Neuronal stem cell (in vitro differentiated cells): Measurements from ENCODE around the gene ATP11C.

Source experiments
- DNase-seq: peaks from one replicate; pipeline ENCODE4 v3.0.0-alpha.2; 2013; ENCODE audit warnings: low spot score
- H2AFZ ChIP-seq: one replicate; pipeline ENCODE4 v1.6.1; 2013; ENCODE audit warnings: mild to moderate bottlenecking, low read length, inconsistent platforms
- H2AK5ac ChIP-seq: 2 replicates; pipeline ENCODE4 v1.6.1; 2013; ENCODE audit warnings: low read depth, mild to moderate bottlenecking, inconsistent platforms, low read length, moderate library complexity, mixed read lengths
- H2BK120ac ChIP-seq: 2 replicates; pipeline ENCODE4 v1.6.1; 2013; ENCODE audit warnings: low read depth, mild to moderate bottlenecking, inconsistent platforms, low read length, moderate library complexity, mixed read lengths
- H2BK12ac ChIP-seq: one replicate; pipeline ENCODE4 v1.6.1; 2013; ENCODE audit warnings: low read length, inconsistent platforms
- H2BK15ac ChIP-seq: 2 replicates; pipeline ENCODE4 v1.6.1; 2013; ENCODE audit warnings: mild to moderate bottlenecking, low read length, inconsistent platforms, mixed read lengths
- H2BK5ac ChIP-seq: one replicate; pipeline ENCODE4 v1.6.1; 2013; ENCODE audit warnings: inconsistent platforms, mild to moderate bottlenecking, low read length, moderate library complexity
- H3K14ac ChIP-seq: one replicate; pipeline ENCODE4 v1.6.1; 2013; ENCODE audit warnings: low read length, inconsistent platforms
- H3K18ac ChIP-seq: 2 replicates; pipeline ENCODE4 v1.6.1; 2013; ENCODE audit warnings: low read length, inconsistent platforms
- H3K23ac ChIP-seq: 2 replicates; pipeline ENCODE4 v1.6.1; 2013; ENCODE audit warnings: low read depth, mild to moderate bottlenecking, mixed read lengths, low read length, inconsistent platforms; ENCODE audit not compliant: poor library complexity
- H3K27ac ChIP-seq: replicated peaks from 3 replicates; pipeline ENCODE4 v1.5.1; 2013; ENCODE audit warnings: low read length, inconsistent platforms
- H3K27me3 ChIP-seq, 3 experiments: 2 replicates each; pipeline ENCODE4 v1.6.1; 2013; ENCODE audit warnings: low read length in 3 of 3, mild to moderate bottlenecking in 2 of 3, inconsistent platforms in 1 of 3, low read depth in 1 of 3, mixed read lengths in 1 of 3, moderate library complexity in 1 of 3; ENCODE audit not compliant: control insufficient read depth in 3 of 3, insufficient read depth in 3 of 3
- H3K36me3 ChIP-seq, 2 donors: replicated peaks in 1 of 2; 2 replicates each; pipeline ENCODE4 v1.6.1; 2013; ENCODE audit warnings: low read length in 2 of 2; ENCODE audit not compliant: control insufficient read depth in 2 of 2, insufficient read depth in 2 of 2
- H3K4ac ChIP-seq: 2 replicates; pipeline ENCODE4 v1.6.1; 2013; ENCODE audit warnings: inconsistent platforms, mild to moderate bottlenecking, low read length, moderate library complexity
- H3K4me1 ChIP-seq, 2 donors: 1 replicate in 1 of 2; 2 replicates in 1 of 2; pipeline ENCODE4 v1.6.1; 2013; ENCODE audit warnings: low read length in 2 of 2, low read depth in 1 of 2; ENCODE audit not compliant: control insufficient read depth in 2 of 2, insufficient read depth in 1 of 2
- H3K4me2 ChIP-seq: one replicate; pipeline ENCODE4 v1.6.1; 2013; ENCODE audit warnings: mild to moderate bottlenecking, low read length, inconsistent platforms; ENCODE audit not compliant: insufficient read depth, poor library complexity, severe bottlenecking
- H3K4me3 ChIP-seq, 2 donors: 2 replicates each; pipeline ENCODE4 v1.5.1; 2013; ENCODE audit warnings: low read length in 2 of 2, mild to moderate bottlenecking in 2 of 2, inconsistent platforms in 1 of 2, moderate library complexity in 1 of 2
- H3K79me1 ChIP-seq: one replicate; pipeline ENCODE4 v1.6.1; 2013; ENCODE audit warnings: low read depth, mild to moderate bottlenecking, inconsistent platforms, low read length, moderate library complexity
- H3K9ac ChIP-seq: one replicate; pipeline ENCODE4 v1.6.1; 2013; ENCODE audit warnings: mild to moderate bottlenecking, low read depth, low read length, inconsistent platforms; ENCODE audit not compliant: poor library complexity
- H3K9me3 ChIP-seq, 2 donors: replicated peaks in 1 of 2; 2 replicates each; pipeline versions ENCODE3 to v1.6.1; 2013; ENCODE audit warnings: low read length in 2 of 2, mild to moderate bottlenecking in 2 of 2, inconsistent platforms in 1 of 2, low read depth in 1 of 2, mixed read lengths in 1 of 2, moderate library complexity in 1 of 2; ENCODE audit not compliant: control insufficient read depth in 2 of 2, insufficient read depth in 1 of 2
- H4K8ac ChIP-seq: one replicate; pipeline ENCODE4 v1.6.1; 2013; ENCODE audit warnings: low read depth, mild to moderate bottlenecking, inconsistent platforms, low read length, moderate library complexity
- H4K91ac ChIP-seq: one replicate; pipeline ENCODE4 v1.6.1; 2013; ENCODE audit warnings: low read length, low read depth, mild to moderate bottlenecking, inconsistent platforms; ENCODE audit not compliant: poor library complexity
- WGBS, 2 donors: extraction: QIAGEN DNeasy Blood & Tissue Kit; methylation state at CpG; one replicate each; pipeline ENCODE4 v1.1.7; 2013; ENCODE audit warnings: missing lambda C conversion rate in 2 of 2, mixed read lengths in 1 of 2; ENCODE audit not compliant: insufficient read length in 2 of 2, insufficient replicate concordance in 1 of 2; ENCODE audit errors: extremely low coverage in 2 of 2; 5-methylcytosine and 5-hydroxymethylcytosine counted together

The ATP11C gene

GRCh38 chrX:139784807-139785206 lies 148.0 kb downstream of the ATP11C start:
- Histone ChIP-seq H3K14ac (no peak overlapping the region), H2AFZ (no peak overlapping the region), H4K91ac (no peak overlapping the region), H3K27ac (no peak overlapping the region), H2BK5ac (no peak overlapping the region), H2BK15ac (no peak overlapping the region), H3K9ac (no peak overlapping the region), H2BK12ac (no peak overlapping the region), H3K4me1 (no peaks in the 10 kb centered on the region), H3K4ac (no peak overlapping the region), H2AK5ac (no peak overlapping the region), H3K4me2 (no peak overlapping the region), H3K4me3 (no peak overlapping the region), H3K23ac (no peak overlapping the region), H4K8ac (no peak overlapping the region), H3K18ac (no peak overlapping the region), H3K27me3 (no peaks in the 10 kb centered on the region), H3K9me3 (no peaks in the 10 kb centered on the region), H2BK120ac (no peak overlapping the region), H3K36me3 (peaks cover 0 to 27% of the 10 kb centered on the region in 2 donors), H3K79me1 (no peaks in the 10 kb centered on the region)
- DNase-seq, result no peak
- WGBS, 2 donors, result no CpG with 5 or more reads among the region's 1 CpG

- no peak overlapping the region for H2BK15ac ChIP-seq
- H4K8ac ChIP-seq, result no peak overlapping the region
- no peak overlapping the region for H3K18ac ChIP-seq
- H3K23ac ChIP-seq, result no peak overlapping the region
- H2AK5ac ChIP-seq, result no peak overlapping the region
- H2AFZ ChIP-seq, result no peak overlapping the region
- H2BK120ac ChIP-seq, result no peak overlapping the region
- no CpG with 5 or more reads among the region's 1 CpG for WGBS, 2 donors
- no peaks in the 10 kb centered on the region for H3K9me3 ChIP-seq
- H3K4me2 ChIP-seq, result no peak overlapping the region
- DNase-seq, result no peak
- H2BK5ac ChIP-seq, result no peak overlapping the region
- no peaks in the 10 kb centered on the region for H3K27me3 ChIP-seq
- no peaks in the 10 kb centered on the region for H3K79me1 ChIP-seq
- no peak overlapping the region for H2BK12ac ChIP-seq
- H3K4me3 ChIP-seq, result no peak overlapping the region
- H3K14ac ChIP-seq, result no peak overlapping the region
- H3K36me3 ChIP-seq, result peaks cover 0 to 24% of the 10 kb centered on the region in 2 donors
- no peak overlapping the region for H4K91ac ChIP-seq
- no peak overlapping the region for H3K4ac ChIP-seq
- no peak overlapping the region for H3K27ac ChIP-seq
- H3K9ac ChIP-seq, result no peak overlapping the region
- H3K4me1 ChIP-seq, result no peaks in the 10 kb centered on the region
These were observed 148.9 kb downstream of the ATP11C start for GRCh38 chrX:139783959-139784358.

- no peak overlapping the region for H2AFZ ChIP-seq
- no peak overlapping the region for H3K4me2 ChIP-seq
- no peak overlapping the region for H4K91ac ChIP-seq
- H3K4me1 ChIP-seq, result no peaks in the 10 kb centered on the region
- H3K4me3 ChIP-seq, result no peak overlapping the region
- H3K4ac ChIP-seq, result no peak overlapping the region
- no peak overlapping the region for H3K18ac ChIP-seq
- no peak overlapping the region for H2BK12ac ChIP-seq
- no peak for DNase-seq
- no peak overlapping the region for H2BK120ac ChIP-seq
- no peaks in the 10 kb centered on the region for H3K79me1 ChIP-seq
- no peak overlapping the region for H3K9ac ChIP-seq
- WGBS, 2 donors, result no CpG with 5 or more reads among the region's 3 CpGs
- H2AK5ac ChIP-seq, result no peak overlapping the region
- H3K23ac ChIP-seq, result no peak overlapping the region
- H3K27me3 ChIP-seq, result no peaks in the 10 kb centered on the region
- H2BK5ac ChIP-seq, result no peak overlapping the region
- H3K14ac ChIP-seq, result no peak overlapping the region
- no peak overlapping the region for H4K8ac ChIP-seq
- no peak overlapping the region for H3K27ac ChIP-seq
- no peak overlapping the region for H2BK15ac ChIP-seq
- H3K36me3 ChIP-seq, result peaks cover 0 to 22% of the 10 kb centered on the region in 2 donors
- no peaks in the 10 kb centered on the region for H3K9me3 ChIP-seq
These were observed 149.8 kb downstream of the ATP11C start for GRCh38 chrX:139783030-139783429.

GRCh38 chrX:139776599-139776998 lies 156.3 kb downstream of the ATP11C start:
- no peak overlapping the region for H3K23ac ChIP-seq
- H3K9me3 ChIP-seq, result no peaks in the 10 kb centered on the region
- no CpG with 5 or more reads among the region's 3 CpGs for WGBS, 2 donors
- no peak overlapping the region for H4K8ac ChIP-seq
- H3K9ac ChIP-seq, result no peak overlapping the region
- H3K36me3 ChIP-seq, result peaks cover 0 to 20% of the 10 kb centered on the region in 2 donors
- no peak overlapping the region for H2BK5ac ChIP-seq
- H3K4me1 ChIP-seq, result no peaks in the 10 kb centered on the region
- no peak for DNase-seq
- no peak overlapping the region for H3K27ac ChIP-seq
- H3K4me2 ChIP-seq, result no peak overlapping the region
- no peak overlapping the region for H2AK5ac ChIP-seq
- H3K79me1 ChIP-seq, result no peaks in the 10 kb centered on the region
- no peak overlapping the region for H2BK15ac ChIP-seq
- no peak overlapping the region for H3K4ac ChIP-seq
- H4K91ac ChIP-seq, result no peak overlapping the region
- no peak overlapping the region for H3K14ac ChIP-seq
- H2BK120ac ChIP-seq, result no peak overlapping the region
- no peak overlapping the region for H3K4me3 ChIP-seq
- no peak overlapping the region for H2AFZ ChIP-seq
- H3K27me3 ChIP-seq, result no peaks in the 10 kb centered on the region
- no peak overlapping the region for H3K18ac ChIP-seq
- H2BK12ac ChIP-seq, result no peak overlapping the region
